Measurements from ENCODE around the gene DOC2A. TPM values are rescaled to one million over a fixed set of nuclear protein-coding genes. Genes with fewer than 3 reads are reported as not detected.

The DOC2A gene
- total and polyA plus RNA-seq, 10 donors: 0.74 to 4.8 (median 2.5) TPM

GRCh38 chr16:30006659-30007377 is 4.0 kb downstream of the DOC2A start:
- intact Hi-C loops (cut with DNase I; ENCODE audit: low total_unique reads): loop anchor here (5.0 kb wide), 1 partner anchor 310 kb away; no protein-coding TSS in a partner anchor
- no peaks in the 10 kb centered on the region for H3K9me3 ChIP-seq
- H3K27ac ChIP-seq: no peak overlapping the region
- no peak for DNase-seq
- H3K4me3 ChIP-seq: no peak overlapping the region
- TF ChIP-seq POLR2A (IDR thresholded peaks at IDR 0.05) (no peak), POLR2AphosphoS5 (IDR thresholded peaks at IDR 0.05) (peak in 2 of 3 donors; percentile 15 to 60), CTCF (IDR thresholded peaks at IDR 0.05 in 8 of 11, conservative IDR thresholded peaks at IDR 0.05 in 3 of 11) (no peak)
- H3K36me3 ChIP-seq: peaks cover 0 to 45% (median 7%) of the 10 kb centered on the region in 6 donors
- peaks cover 0 to 38% (median 28%) of the 10 kb centered on the region in 7 donors for H3K27me3 ChIP-seq (replicated peaks in 1 of 7)
- H3K4me1 ChIP-seq: peaks cover 6 to 40% (median 32%) of the 10 kb centered on the region in 6 donors
- WGBS, 5 donors: 85 to 91% (median 86%) methylated on average over 23 to 34 of the region's 34 CpGs

DNA sequence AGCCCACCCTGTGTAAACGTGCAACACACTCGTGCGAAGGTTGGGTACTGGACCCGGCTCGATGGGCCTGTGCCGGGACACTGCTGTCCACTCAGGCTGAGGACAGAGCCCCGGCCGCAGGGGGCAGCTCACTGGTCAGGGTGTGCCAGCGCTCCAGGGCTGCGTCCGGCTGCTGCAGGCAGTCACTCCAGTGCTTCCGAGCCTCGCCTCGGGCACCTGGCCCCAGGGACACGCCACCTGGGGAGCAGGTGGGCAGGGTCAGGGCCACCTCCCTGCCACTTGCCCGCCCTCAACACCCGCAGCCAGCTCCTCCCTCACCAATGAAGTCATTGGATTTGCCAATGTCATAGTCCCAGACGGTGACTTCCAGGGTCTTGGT is 4.7 kb downstream of the DOC2A start:
- no peak for DNase-seq
- Histone ChIP-seq H3K4me3 (no peak overlapping the region), H3K4me1 (peaks cover 1 to 33% (median 25%) of the 10 kb centered on the region in 6 donors), H3K36me3 (peaks cover 0 to 53% (median 11%) of the 10 kb centered on the region in 6 donors), H3K27me3 (replicated peaks in 1 of 7) (peaks cover 0 to 31% (median 21%) of the 10 kb centered on the region in 7 donors), H3K27ac (no peak overlapping the region), H3K9me3 (no peaks in the 10 kb centered on the region)
- 86 to 100% (median 89%) methylated on average over 1 to 18 of the region's 18 CpGs for WGBS, 5 donors
- TF ChIP-seq POLR2AphosphoS5 (IDR thresholded peaks at IDR 0.05) (peak in 1 of 3 donors; percentile 16), POLR2A (IDR thresholded peaks at IDR 0.05) (no peak), CTCF (IDR thresholded peaks at IDR 0.05 in 8 of 11, conservative IDR thresholded peaks at IDR 0.05 in 3 of 11) (no peak)
- intact Hi-C loops (cut with DNase I; ENCODE audit: low total_unique reads): loop anchor here (5.0 kb wide), 1 partner anchor 309 kb away; no protein-coding TSS in a partner anchor

- peaks cover 0 to 58% (median 17%) of the 10 kb centered on the region in 6 donors for H3K36me3 ChIP-seq
- 57 to 69% (median 67%) methylated on average over 14 to 35 of the region's 35 CpGs for WGBS, 5 donors
- H3K4me1 ChIP-seq: peaks cover 0 to 27% (median 19%) of the 10 kb centered on the region in 6 donors
- intact Hi-C loops (cut with DNase I; ENCODE audit: low total_unique reads): loop anchor here (5.0 kb wide), 1 partner anchor 308 kb away; no protein-coding TSS in a partner anchor
- DNase-seq: no peak
- no peak overlapping the region for H3K4me3 ChIP-seq
- peak; percentile 61 to 88 (median 77) for TF ChIP-seq CTCF (IDR thresholded peaks at IDR 0.05 in 8 of 11, conservative IDR thresholded peaks at IDR 0.05 in 3 of 11)
- peak in 1 of 3 donors; percentile 42 for TF ChIP-seq POLR2AphosphoS5 (IDR thresholded peaks at IDR 0.05)
- TF ChIP-seq POLR2A (IDR thresholded peaks at IDR 0.05): no peak
- H3K9me3 ChIP-seq: no peaks in the 10 kb centered on the region
- H3K27me3 ChIP-seq (replicated peaks in 1 of 7): peaks cover 0 to 25% (median 15%) of the 10 kb centered on the region in 7 donors
- no peak overlapping the region for H3K27ac ChIP-seq
These were observed 5.3 kb downstream of the DOC2A start for GRCh38 chr16:30005341-30006094.
